Gastroesophageal sphincter (tissue), 4 donors: ENCODE results near the gene GLB1L3. TPM values are rescaled to one million over a fixed set of nuclear protein-coding genes. Genes with fewer than 3 reads are reported as not detected.

Source experiments
- ATAC-seq: fragments of 150-250 bp; one replicate; pipeline ENCODE4 v1.9.1; 2016; ENCODE audit warnings: mild to moderate bottlenecking, moderate library complexity
- H3K27ac ChIP-seq, 4 donors: fragments of 200-600 bp; sonication (generic) in 3 of 4; 1 replicate in 3 of 4; 2 replicates in 1 of 4; pipeline ENCODE4 v1.5.1; 2016 to 2019
- H3K27me3 ChIP-seq: fragments of 200-600 bp; sonication (generic); one replicate; pipeline ENCODE4 v1.5.1; 2019
- H3K36me3 ChIP-seq, 2 donors: fragments of 200-600 bp; sonication (generic); one replicate each; pipeline ENCODE4 v1.5.1; 2019; ENCODE audit warnings: control low read depth in 1 of 2
- H3K4me1 ChIP-seq, 3 donors: fragments of 200-600 bp; sonication (generic); 1 replicate in 2 of 3; 2 replicates in 1 of 3; pipeline ENCODE4 v1.5.1; 2016 to 2019; ENCODE audit warnings: control low read depth in 2 of 3
- H3K4me3 ChIP-seq, 2 donors: fragments of 200-600 bp; sonication (generic); one replicate each; pipeline ENCODE4 v1.5.1; 2019; ENCODE audit warnings: mild to moderate bottlenecking in 1 of 2, moderate library complexity in 1 of 2
- H3K9me3 ChIP-seq, 3 donors: fragments of 200-600 bp; sonication (generic); one replicate each; pipeline ENCODE4 v1.5.1; 2017 to 2019; ENCODE audit warnings: control low read depth in 2 of 3
- EP300 ChIP-seq: sonication (generic); formaldehyde crosslinking; IDR thresholded peaks from one replicate; pipeline ENCODE4 v1.6.1; 2017; ENCODE audit warnings: antibody characterized with exemption, mild to moderate bottlenecking
- POLR2A ChIP-seq, 2 donors: fragments of 450-650 bp; IDR thresholded peaks; one replicate each; pipeline ENCODE4 v1.6.1; 2017; ENCODE audit warnings: antibody characterized with exemption in 2 of 2, mild to moderate bottlenecking in 2 of 2, moderate library complexity in 1 of 2
- POLR2AphosphoS5 ChIP-seq: sonication (generic); formaldehyde crosslinking; IDR thresholded peaks from one replicate; pipeline ENCODE4 v1.6.1; 2017; ENCODE audit warnings: antibody characterized with exemption
- WGBS, 2 donors: methylation state at CpG; one replicate each; pipeline ENCODE4 v1.1.5; 2018; ENCODE audit warnings: low coverage in 1 of 2; 5-methylcytosine and 5-hydroxymethylcytosine counted together
- total RNA-seq, 4 donors: library from RNA; depleted of rRNA; stranded (reverse); fragments of >200 nt; gene quantifications; one replicate each; pipeline ENCODE4 v1.1.0, GENCODE V29; 2016
- TF ChIP-seq, protein P1 (sequence below), 4 experiments: fragments of 200-600 bp in 2 of 4; fragments of 450-650 bp in 2 of 4; sonication (generic) in 1 of 4; IDR thresholded peaks; one replicate each; pipeline ENCODE4 v1.5.1; 2017 to 2019; ENCODE audit warnings: antibody characterized with exemption in 4 of 4, mild to moderate bottlenecking in 2 of 4, moderate library complexity in 2 of 4

Gene GLB1L3
- total RNA-seq, 4 donors from 2014 or later: 0.42 TPM; not detected in 3

- no peaks in the 10 kb centered on the region for H3K36me3 ChIP-seq
- no peak for ATAC-seq
- 81 to 94% methylated on average over 4 to 5 of the region's 10 CpGs for WGBS, 2 donors
- peaks cover 6% of the 10 kb centered on the region for H3K27me3 ChIP-seq
- no peak overlapping the region for H3K4me3 ChIP-seq
- H3K4me1 ChIP-seq: no peaks in the 10 kb centered on the region
- no peaks in the 10 kb centered on the region for H3K9me3 ChIP-seq
- no peak overlapping the region for H3K27ac ChIP-seq
- TF ChIP-seq, protein P1, sequence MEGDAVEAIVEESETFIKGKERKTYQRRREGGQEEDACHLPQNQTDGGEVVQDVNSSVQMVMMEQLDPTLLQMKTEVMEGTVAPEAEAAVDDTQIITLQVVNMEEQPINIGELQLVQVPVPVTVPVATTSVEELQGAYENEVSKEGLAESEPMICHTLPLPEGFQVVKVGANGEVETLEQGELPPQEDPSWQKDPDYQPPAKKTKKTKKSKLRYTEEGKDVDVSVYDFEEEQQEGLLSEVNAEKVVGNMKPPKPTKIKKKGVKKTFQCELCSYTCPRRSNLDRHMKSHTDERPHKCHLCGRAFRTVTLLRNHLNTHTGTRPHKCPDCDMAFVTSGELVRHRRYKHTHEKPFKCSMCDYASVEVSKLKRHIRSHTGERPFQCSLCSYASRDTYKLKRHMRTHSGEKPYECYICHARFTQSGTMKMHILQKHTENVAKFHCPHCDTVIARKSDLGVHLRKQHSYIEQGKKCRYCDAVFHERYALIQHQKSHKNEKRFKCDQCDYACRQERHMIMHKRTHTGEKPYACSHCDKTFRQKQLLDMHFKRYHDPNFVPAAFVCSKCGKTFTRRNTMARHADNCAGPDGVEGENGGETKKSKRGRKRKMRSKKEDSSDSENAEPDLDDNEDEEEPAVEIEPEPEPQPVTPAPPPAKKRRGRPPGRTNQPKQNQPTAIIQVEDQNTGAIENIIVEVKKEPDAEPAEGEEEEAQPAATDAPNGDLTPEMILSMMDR (IDR thresholded peaks at IDR 0.05): no peak
- TF ChIP-seq EP300 (no peak), POLR2A (IDR thresholded peaks at IDR 0.05) (no peak), POLR2AphosphoS5 (no peak)
Observed at GRCh38 chr11:134347441-134347840, 71.3 kb downstream of the GLB1L3 start.

DNA sequence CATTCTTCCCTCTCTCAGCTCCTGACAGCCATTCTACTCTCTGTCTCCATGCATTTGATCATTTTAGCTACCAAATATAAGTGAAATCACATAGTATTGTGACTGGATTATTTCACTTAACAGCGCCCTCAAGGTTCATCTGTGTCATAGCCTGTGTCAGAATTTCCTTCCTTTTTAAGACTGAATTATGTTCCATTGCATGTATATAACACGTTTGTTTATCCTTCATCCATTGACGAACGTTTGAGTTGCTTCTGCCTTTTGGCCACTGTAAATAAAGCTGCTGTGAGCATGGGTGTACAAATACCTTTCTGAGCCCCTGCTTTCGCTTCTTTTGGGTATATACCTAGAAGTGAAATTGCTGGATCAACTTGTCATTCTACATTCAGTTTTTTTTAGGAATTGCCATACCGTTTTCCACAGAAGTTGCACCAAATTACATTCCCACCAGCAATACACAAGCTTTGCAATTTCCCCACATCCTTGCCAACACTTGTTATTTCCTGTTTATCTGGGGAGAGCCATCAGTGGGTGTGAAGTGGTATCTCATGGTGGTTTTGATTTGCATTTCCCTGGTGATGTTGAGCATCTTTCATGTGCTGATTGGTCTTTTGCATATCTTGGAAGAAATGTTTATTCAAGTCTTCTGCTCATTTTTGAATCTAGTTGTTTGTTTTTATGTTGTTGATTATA lies 73.1 kb downstream of the GLB1L3 start:
- H3K9me3 ChIP-seq: no peaks in the 10 kb centered on the region
- TF ChIP-seq POLR2A (IDR thresholded peaks at IDR 0.05): no peak
- TF ChIP-seq, protein P1 (IDR thresholded peaks at IDR 0.05): no peak
- TF ChIP-seq POLR2AphosphoS5: no peak
- TF ChIP-seq EP300: no peak
- H3K4me1 ChIP-seq: no peaks in the 10 kb centered on the region
- no peak overlapping the region for H3K4me3 ChIP-seq
- WGBS, 2 donors: 52 to 59% methylated on average over 6 of the region's 6 CpGs
- H3K36me3 ChIP-seq: no peaks in the 10 kb centered on the region
- H3K27me3 ChIP-seq: peaks cover 6% of the 10 kb centered on the region
- ATAC-seq: no peak
- H3K27ac ChIP-seq: no peak overlapping the region

DNA sequence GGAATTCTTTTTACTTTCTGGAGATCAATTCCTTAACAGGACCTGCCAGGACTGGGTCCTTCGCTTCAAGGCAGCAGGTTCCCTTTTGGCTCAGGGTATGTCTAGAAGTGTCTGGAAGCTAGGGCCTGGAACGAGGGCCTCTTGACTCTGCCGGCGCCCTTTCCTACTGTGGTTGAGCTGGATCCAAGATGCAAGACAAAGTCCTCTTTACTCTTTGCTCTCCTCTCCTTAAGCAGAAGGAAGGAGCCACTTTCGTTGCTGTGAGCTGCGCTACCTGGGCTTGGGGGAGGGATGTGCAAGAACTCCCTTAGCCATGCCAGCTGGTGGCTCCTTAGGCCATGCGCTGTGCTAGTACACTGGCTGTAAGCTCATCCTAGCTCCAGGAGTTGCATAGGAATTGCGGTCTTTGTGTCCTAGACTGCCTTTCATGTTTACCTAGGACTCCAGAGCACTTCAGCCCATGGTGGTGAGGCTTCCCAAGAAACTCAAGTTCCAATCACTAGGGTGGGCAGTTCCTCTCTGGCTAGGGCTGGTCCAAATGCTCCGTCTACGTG lies 73.7 kb downstream of the GLB1L3 start:
- no CpG with 5 or more reads among the region's 10 CpGs for WGBS, 2 donors
- Histone ChIP-seq H3K4me1 (no peaks in the 10 kb centered on the region), H3K27ac (no peak overlapping the region)

GRCh38 chr11:134350381-134350780 lies 74.2 kb downstream of the GLB1L3 start:
- Histone ChIP-seq H3K27me3 (no peaks in the 10 kb centered on the region), H3K4me1 (no peaks in the 10 kb centered on the region), H3K27ac (no peak overlapping the region), H3K36me3 (no peaks in the 10 kb centered on the region), H3K9me3 (no peaks in the 10 kb centered on the region), H3K4me3 (no peak overlapping the region)
- WGBS, 2 donors: 83 to 90% methylated on average over 3 to 9 of the region's 9 CpGs
- ATAC-seq: no peak
- no peak for TF ChIP-seq POLR2A (IDR thresholded peaks at IDR 0.05)
- no peak for TF ChIP-seq POLR2AphosphoS5
- TF ChIP-seq EP300: no peak
- TF ChIP-seq, protein P1 (IDR thresholded peaks at IDR 0.05): no peak

More for the DNA sequence above, 73.7 kb downstream of the GLB1L3 start:
- H3K9me3 ChIP-seq: no peaks in the 10 kb centered on the region
- ATAC-seq: no peak
- no peak overlapping the region for H3K4me3 ChIP-seq
- no peak for TF ChIP-seq POLR2AphosphoS5
- H3K27me3 ChIP-seq: peaks cover 1% of the 10 kb centered on the region
- H3K36me3 ChIP-seq: no peaks in the 10 kb centered on the region

DNA sequence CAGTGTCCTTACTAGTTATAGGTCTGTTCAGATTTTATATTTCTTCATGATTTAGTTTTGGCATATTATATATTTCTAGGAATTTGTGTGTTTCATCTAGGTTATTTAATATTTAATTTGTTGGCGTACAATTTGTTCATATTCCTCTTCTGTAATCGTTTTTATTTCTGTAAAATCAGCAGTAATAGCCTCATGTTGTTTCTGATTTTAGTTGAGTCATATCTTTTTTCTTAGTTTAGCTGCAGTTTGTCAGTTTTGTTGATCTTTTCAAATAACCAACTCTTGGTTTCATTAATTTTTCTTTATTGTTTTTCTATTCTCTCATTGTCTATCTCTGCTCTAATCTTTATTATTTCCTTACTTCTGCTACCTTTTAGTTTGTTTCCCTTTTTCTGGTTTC lies 75.9 kb downstream of the GLB1L3 start:
- H3K27ac ChIP-seq: no peak overlapping the region
- no peaks in the 10 kb centered on the region for H3K36me3 ChIP-seq
- H3K9me3 ChIP-seq: no peaks in the 10 kb centered on the region
- no peak for ATAC-seq
- H3K4me1 ChIP-seq: no peaks in the 10 kb centered on the region
- H3K4me3 ChIP-seq: no peak overlapping the region
- 72 to 79% methylated on average over 2 of the region's 2 CpGs for WGBS, 2 donors
- TF ChIP-seq, protein P1 (IDR thresholded peaks at IDR 0.05): no peak
- TF ChIP-seq POLR2AphosphoS5 (no peak), POLR2A (IDR thresholded peaks at IDR 0.05) (no peak), EP300 (no peak)
- no peaks in the 10 kb centered on the region for H3K27me3 ChIP-seq
